Calu3 (cell line): ENCODE data around the gene ZDHHC19. TPM values are rescaled to one million over a fixed set of nuclear protein-coding genes. Genes with fewer than 3 reads are reported as not detected.

Source experiments
- BruUV-seq: library from RNA; stranded (reverse); fragments of 400-500 nt; replicated peaks from 2 replicates; lab custom pipeline; 2021; lab: Mats Ljungman, UMichigan
- CTCF ChIA-PET: fragments of 300-600 bp; sonication (Branson Sonifier 250); formaldehyde crosslinking; loops from one replicate; lab custom pipeline; 2022; ENCODE audit warnings: antibody characterized with exemption; lab: Charles Lee
- DNase-seq: peaks from one replicate; pipeline ENCODE4 v3.0.0; 2022
- H3K27ac Mint-ChIP-seq: one replicate; pipeline ENCODE4 v1.8.0; 2022; ENCODE audit warnings: mixed read lengths; ENCODE audit not compliant: unreplicated experiment
- H3K27me3 Mint-ChIP-seq: one replicate; pipeline ENCODE4 v1.8.0; 2022; ENCODE audit warnings: mixed read lengths; ENCODE audit not compliant: unreplicated experiment
- H3K36me3 Mint-ChIP-seq: one replicate; pipeline ENCODE4 v1.8.0; 2022; ENCODE audit warnings: mild to moderate bottlenecking, moderate library complexity, mixed read lengths; ENCODE audit not compliant: insufficient read depth, unreplicated experiment
- H3K4me1 Mint-ChIP-seq: one replicate; pipeline ENCODE4 v1.8.0; 2022; ENCODE audit warnings: mild to moderate bottlenecking, low read depth, mixed read lengths; ENCODE audit not compliant: unreplicated experiment
- H3K4me3 Mint-ChIP-seq: one replicate; pipeline ENCODE4 v1.8.0; 2022; ENCODE audit warnings: mild to moderate bottlenecking, low read depth, moderate library complexity, mixed read lengths; ENCODE audit not compliant: unreplicated experiment
- H3K9me3 Mint-ChIP-seq: one replicate; pipeline ENCODE4 v1.8.0; 2022; ENCODE audit warnings: low read depth, mixed read lengths; ENCODE audit not compliant: unreplicated experiment
- intact Hi-C: fragments of 100-400 bp; cut with micrococcal nuclease; formaldehyde crosslinking; loops from one replicate; pipeline ENCODE4 v1.10.0; 2022; ENCODE audit not compliant: unreplicated experiment
- total RNA-seq: library from RNA; stranded (reverse); gene quantifications from 2 replicates; pipeline ENCODE4 v1.2.3, GENCODE V29; 2022
- TF ChIP-seq, protein P1 (sequence below): fragments of 200-600 bp; IDR thresholded peaks from one replicate; pipeline ENCODE4 v1.8.0; 2022; ENCODE audit warnings: antibody characterized with exemption; ENCODE audit not compliant: unreplicated experiment

ZDHHC19 gene
- total RNA-seq, 1 experiment from 2014 or later, result not detected

DNA sequence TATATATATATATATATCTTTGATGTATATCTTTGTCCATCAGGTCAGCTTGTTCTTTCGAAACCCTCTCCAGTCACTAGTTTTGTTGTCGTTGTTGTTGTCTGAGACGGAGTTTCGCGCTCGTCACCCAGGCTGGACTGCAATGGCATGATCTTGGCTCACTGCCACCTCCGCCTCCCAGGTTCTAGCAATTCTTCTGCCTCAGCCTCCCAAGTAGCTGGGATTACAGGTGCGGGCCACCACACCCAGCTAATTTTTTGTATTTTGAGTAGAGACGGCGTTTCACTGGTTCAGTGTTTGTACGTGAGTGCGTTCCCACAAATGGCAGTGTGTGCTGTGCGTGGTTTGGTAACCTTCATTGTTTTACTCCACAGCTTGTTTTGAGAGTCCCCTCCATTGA is 51.7 kb downstream of the ZDHHC19 start:
- TF ChIP-seq, protein P1, sequence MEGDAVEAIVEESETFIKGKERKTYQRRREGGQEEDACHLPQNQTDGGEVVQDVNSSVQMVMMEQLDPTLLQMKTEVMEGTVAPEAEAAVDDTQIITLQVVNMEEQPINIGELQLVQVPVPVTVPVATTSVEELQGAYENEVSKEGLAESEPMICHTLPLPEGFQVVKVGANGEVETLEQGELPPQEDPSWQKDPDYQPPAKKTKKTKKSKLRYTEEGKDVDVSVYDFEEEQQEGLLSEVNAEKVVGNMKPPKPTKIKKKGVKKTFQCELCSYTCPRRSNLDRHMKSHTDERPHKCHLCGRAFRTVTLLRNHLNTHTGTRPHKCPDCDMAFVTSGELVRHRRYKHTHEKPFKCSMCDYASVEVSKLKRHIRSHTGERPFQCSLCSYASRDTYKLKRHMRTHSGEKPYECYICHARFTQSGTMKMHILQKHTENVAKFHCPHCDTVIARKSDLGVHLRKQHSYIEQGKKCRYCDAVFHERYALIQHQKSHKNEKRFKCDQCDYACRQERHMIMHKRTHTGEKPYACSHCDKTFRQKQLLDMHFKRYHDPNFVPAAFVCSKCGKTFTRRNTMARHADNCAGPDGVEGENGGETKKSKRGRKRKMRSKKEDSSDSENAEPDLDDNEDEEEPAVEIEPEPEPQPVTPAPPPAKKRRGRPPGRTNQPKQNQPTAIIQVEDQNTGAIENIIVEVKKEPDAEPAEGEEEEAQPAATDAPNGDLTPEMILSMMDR, result no peak
- Mint-ChIP-seq H3K27me3 (peaks cover 6% of the 10 kb centered on the region), H3K4me1 (no peaks in the 10 kb centered on the region), H3K9me3 (no peaks in the 10 kb centered on the region), H3K4me3 (no peak overlapping the region), H3K36me3 (no peaks in the 10 kb centered on the region), H3K27ac (no peak overlapping the region)
- no TSS peak for BruUV-seq
- intact Hi-C loops, result no loop called here
- no peak for DNase-seq
- CTCF ChIA-PET, result no interaction called here

DNA sequence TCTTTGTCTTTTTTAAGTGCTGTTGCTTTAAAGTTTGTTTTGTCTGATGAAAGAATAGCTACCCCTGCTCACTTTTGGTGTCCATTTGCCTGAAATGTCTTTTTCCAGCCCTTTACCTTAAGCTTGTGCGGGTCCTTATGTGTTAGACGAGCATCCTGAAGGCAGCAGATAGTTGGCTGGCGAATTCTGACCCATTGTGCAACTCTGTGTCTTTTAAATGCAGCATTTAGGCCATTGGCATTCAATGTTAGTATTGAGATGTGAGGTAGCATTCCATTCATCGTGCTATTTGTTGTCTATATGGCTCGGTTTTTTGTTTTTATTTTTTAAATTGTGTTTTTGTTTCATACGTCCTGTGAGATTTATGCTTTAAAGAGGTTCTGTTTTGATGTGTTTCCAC is 55.0 kb downstream of the ZDHHC19 start:
- H3K4me1 Mint-ChIP-seq, result no peaks in the 10 kb centered on the region
- H3K27me3 Mint-ChIP-seq, result peaks cover 14% of the 10 kb centered on the region
- intact Hi-C loops, result no loop called here
- H3K27ac Mint-ChIP-seq, result no peak overlapping the region
- TF ChIP-seq, protein P1, result no peak
- no peak for DNase-seq
- no TSS peak for BruUV-seq
- CTCF ChIA-PET, result interaction anchor here (1.3 kb wide), 1 partner anchor 14 kb away, joined by 9 read pairs; no protein-coding TSS in a partner anchor
- no peak overlapping the region for H3K4me3 Mint-ChIP-seq
- no peaks in the 10 kb centered on the region for H3K9me3 Mint-ChIP-seq
- H3K36me3 Mint-ChIP-seq, result no peaks in the 10 kb centered on the region

DNA sequence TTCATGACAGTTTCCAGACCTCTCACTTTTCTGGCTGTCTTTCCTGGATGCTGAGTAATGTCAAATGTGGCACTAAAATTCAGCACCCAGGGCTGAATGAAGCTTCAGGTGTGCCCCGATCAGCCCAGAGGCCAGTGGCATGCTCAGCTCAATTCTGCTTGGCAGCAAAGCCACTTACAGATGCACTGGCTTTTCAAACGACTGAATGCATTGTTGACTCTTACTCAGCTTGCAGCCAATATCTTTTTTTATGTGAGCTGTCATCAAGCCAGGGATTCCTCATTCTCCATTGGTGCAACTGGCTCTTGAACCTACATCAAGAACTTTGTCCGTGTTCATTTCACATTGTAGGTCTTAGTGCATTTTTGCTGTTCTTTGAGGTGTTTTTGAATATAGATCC is 60.7 kb downstream of the ZDHHC19 start:
- CTCF ChIA-PET, result no interaction called here

DNA sequence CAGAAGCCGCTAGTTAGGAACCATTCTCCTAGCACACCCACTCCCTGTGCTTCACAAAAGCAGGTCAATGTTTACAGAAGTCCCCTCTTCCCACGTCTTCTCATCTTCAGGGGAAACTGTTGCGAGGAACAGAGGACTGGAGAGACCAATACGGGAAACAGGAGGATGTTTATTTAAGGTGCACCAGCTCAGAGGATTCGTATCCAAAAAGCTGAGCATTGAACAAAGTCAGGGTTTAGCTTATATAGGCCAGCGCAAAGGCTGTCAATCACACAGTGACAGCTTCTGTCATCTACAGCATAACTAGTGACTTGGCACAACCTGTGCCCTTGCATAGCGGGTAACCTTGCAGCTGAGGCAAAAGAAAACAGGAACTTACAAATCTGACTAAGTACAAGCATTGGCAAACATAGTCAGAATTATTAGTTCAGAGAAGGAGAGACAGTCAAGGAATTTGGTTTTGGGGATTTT is 61.3 kb downstream of the ZDHHC19 start:
- TF ChIP-seq, protein P1, result no peak
- no peaks in the 10 kb centered on the region for H3K9me3 Mint-ChIP-seq
- intact Hi-C loops, result no loop called here
- DNase-seq, result no peak
- H3K4me1 Mint-ChIP-seq, result no peaks in the 10 kb centered on the region
- H3K4me3 Mint-ChIP-seq, result no peak overlapping the region
- no peak overlapping the region for H3K27ac Mint-ChIP-seq
- peaks cover 12% of the 10 kb centered on the region for H3K27me3 Mint-ChIP-seq
- no TSS peak for BruUV-seq
- H3K36me3 Mint-ChIP-seq, result no peaks in the 10 kb centered on the region
- CTCF ChIA-PET, result no interaction called here

More for the DNA sequence above, 60.7 kb downstream of the ZDHHC19 start:
- DNase-seq, result no peak
- intact Hi-C loops, result no loop called here
- no TSS peak for BruUV-seq
- H3K27ac Mint-ChIP-seq, result no peak overlapping the region
- H3K36me3 Mint-ChIP-seq, result no peaks in the 10 kb centered on the region
- H3K9me3 Mint-ChIP-seq, result no peaks in the 10 kb centered on the region
- no peaks in the 10 kb centered on the region for H3K4me1 Mint-ChIP-seq
- no peak overlapping the region for H3K4me3 Mint-ChIP-seq
- TF ChIP-seq, protein P1, result no peak
- H3K27me3 Mint-ChIP-seq, result peaks cover 14% of the 10 kb centered on the region
